HG03354 (cell line): Measurements from ENCODE around the gene CMC2.

Experiments used
- ATAC-seq: cut with Tn5 transposase; IDR thresholded peaks from one replicate; pipeline ENCODE4 v1.9.1; 2021; ENCODE audit warnings: mild to moderate bottlenecking; ENCODE audit not compliant: unreplicated experiment, poor library complexity, severe bottlenecking

CMC2 gene

DNA sequence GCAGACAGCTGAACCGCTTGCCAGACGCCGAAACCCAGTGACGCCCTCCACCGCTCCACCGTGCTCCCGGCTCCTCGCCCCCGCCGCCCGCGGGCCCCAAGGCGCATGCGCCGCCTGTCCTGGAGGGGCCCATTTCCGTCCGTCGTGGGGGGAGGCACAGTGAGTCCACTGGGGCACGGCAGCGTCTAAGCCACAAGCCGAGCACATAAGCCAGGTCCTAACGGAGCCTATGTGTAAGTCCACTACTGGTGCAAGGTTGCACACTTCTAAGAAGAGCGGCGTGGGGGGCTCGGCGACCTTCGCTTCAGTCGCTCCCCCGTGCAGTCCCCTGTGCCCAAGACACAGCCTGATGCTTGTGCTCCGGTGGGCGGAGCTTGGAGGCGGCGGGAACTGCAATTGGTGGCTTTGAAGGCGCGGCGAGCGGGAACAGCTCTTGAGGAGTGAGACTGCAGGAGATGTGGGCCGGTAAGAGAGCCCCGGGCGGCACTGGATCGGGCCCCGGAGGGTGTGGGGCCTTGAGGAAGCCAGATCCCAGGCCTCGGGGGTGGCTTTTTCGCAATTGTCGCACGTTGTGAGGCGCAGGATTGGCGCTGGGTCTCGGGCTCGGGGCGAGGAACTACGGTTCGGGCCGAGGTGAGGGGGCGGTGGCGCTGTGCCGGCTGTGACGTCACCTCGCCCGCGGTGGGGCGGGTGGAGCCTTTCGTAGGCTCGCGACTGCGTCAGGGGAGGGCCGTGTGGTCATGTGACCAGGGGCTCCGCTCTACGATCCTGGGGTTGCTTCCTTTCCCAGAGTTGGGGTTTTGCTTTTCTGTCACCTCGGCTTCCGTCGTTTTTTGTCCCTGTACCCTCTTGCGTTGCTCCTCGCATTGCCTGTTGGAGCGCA, at the start of gene CMC2, which contains the start of gene CENPN:
Gene CMC2, minus strand, starts transcription at position 73 of the 883 bp plus-strand sequence. CDS start 9,491 bp downstream, outside the sequence.
Gene CENPN, plus strand, starts transcription at position 402 of the 883 bp plus-strand sequence. CDS start 4,726 bp downstream, outside the sequence.
- peak; percentile 88 for ATAC-seq

DNA sequence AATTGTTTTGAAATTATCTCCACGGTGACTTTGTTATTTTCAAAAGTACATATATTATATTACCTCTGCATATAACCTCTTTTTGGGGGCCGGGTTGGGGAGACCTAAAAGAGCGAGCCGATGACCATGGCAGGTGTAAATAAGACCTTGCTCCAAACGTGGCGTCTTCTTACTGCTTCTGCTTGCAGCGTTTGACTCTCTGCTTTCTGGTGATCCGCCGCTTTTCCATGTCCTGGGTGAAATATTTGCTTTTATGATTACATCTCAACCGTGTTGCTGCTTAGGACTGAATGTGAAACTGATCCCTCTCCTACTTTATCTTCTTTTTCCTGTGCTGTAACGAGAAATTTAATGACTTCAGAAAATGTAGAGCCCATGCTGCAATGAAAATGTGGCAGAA, 47.1 kb upstream of the CMC2 start:
- ATAC-seq = no peak

DNA sequence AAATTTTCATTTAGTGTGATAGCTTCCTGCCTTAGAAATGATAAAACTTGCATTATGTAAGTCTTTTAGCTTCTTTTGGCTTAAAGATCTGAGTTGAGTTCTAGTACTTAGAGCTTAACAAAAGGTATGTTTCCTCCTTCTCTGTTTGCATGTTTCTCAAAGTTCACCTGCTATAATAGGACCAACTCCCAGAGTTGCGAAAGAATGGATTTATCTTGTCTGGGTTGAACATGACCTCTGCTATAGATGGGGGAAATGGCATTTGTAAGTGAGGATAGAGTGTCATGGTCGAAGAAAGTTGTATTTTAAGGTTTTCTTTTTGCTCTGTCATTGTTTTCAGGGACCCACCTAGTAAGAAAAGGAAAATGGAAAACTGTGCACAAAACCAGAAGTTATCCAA, 36.1 kb upstream of the CMC2 start:
- ATAC-seq = no peak

DNA sequence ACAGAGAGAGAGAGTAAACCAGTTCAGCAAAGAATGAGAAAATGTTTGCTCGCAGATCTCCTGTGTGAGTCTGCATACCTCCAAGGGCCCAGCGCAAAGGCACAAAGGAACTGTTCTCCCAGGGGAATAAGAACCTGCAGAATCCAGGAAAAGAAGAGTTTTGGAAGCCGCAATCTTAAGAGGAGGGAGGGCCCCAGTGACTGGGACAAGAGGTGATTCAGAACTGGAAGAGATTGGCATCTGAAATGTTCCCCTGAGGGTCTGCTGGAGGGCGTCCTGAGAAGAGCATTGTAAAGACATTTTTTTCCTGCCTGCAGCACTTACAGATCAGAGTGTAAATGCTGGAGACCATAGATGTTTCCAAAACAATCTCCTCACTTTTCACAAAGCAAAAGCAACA, 35.0 kb upstream of the CMC2 start:
- no peak for ATAC-seq

DNA sequence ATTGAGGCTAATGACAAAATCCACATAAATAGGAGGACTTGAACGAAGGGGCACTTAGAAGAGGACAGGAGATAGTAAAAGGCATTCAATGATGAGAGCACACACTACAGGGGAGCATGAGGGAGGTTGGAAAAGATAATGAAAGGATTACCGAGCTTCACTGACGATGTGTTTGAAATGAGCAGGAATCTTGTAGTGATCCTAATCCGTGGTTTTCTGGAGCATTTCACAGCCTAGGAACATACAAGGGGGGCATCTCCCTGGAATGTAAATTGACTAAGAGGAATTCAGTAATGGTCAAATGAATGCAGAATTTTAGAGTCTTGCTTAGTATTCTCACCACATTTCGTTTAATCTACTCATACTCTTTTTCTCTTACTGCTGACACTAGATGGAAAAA, 34.2 kb upstream of the CMC2 start:
- no peak for ATAC-seq

DNA sequence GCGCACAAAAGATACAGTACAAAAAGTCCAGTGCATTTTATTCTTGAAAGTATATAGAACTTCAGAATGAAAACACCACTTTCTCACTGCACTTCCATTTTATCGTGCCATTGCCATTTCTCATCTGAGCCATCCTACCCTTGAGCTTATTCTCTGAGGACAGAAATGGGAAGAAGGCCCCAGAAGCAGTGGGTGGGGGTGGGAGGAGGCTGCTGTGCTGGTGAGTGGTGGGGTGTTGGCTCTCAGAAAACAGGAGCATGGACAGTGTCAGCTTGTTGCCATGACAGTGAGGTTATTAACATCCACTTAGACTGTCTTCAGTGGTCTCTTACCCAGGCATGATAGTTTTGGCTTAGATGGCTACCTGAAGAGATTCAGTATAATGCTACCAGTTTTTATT, 33.4 kb upstream of the CMC2 start:
- ATAC-seq = no peak

DNA sequence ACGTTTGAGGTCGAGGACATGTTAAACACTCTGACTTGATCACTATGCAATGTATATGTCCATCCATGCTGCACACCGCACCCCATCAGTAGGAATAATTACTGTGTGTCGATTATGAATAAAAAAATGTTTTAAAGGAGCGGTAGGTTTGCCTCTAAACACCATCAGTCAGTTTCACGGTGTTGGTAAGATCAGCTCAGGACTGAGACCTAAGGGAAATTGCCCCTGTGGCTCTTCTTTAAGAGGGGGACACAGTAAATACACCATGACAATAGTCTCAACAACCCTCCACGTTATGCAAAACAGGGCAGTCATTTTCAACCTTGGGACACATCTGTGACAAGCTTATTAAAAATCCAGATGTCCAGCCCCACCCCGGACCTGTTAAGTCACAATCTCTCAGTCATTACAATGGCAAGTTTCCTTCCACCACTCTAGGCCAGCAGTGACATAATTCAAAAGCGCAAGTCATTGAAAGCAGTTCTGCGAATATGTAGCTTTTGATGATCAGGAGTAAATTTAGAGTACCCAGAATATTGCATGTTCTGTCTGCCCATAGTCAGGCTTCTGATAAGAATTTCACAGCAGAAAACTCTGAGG, 30.2 kb upstream of the CMC2 start:
- ATAC-seq = no peak

DNA sequence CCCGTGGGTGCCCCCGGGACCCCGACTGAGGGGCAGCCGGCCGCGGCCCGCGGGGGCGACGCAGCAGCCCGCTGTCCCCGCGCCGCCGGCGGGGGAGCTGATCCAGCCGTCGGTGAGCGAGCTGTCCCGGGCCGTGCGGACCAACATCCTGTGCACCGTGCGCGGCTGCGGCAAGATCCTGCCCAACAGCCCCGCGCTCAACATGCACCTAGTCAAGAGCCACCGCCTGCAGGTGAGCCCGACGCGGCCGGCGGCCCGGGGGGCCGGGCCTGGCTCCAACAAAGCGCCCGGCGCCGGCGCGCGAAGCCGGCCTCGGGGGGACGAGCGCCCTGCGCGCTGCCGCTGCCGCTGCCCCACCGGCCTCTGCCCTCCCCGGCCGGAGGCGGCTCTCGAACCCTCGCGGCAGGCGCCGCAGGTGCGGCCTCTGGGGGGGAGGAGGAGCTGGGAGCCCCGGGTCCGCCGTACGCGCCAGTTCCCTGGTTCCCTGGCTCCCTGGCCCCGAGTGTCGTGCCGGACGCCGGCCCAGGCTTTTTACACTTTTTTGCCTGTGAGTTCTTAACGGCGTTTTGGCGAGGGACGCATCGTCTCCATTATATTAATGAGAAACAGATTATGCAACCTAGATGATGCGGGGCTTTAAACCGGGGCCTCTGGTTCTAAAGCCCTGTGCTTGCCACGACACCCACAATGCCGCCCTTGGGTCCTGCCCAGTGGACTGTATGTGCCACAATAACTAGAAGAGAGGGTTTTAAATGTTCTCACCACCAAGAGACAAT, 29.5 kb upstream of the CMC2 start:
- peak; percentile 64 for ATAC-seq

DNA sequence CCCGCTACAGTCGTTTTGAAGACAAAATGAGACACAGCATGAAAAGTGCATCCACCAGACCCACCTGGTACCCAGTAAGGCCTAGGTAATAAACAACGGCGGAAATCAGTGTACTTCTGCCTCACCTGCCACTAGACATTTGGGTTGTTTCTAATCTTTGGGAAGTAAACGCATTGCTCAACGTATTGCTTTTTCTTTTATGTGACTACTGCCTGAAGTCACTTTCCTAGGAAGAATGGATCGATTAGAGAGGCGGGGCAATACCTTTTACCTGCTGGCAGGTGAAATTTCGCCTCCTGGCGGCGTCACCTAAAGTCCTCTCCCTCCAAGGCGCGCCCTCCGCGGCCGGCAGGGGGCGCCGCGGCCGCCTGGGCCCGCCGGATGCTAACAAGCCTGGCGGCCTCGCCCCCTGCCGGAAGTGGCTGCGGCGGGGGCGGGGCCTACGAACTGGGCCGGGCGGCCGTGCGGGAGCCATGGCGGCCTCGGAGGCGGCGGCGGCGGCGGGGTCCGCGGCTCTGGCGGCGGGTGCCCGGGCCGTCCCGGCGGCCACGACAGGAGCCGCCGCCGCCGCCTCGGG, 28.8 kb upstream of the CMC2 start, which contains the start of gene ATMIN:
Gene ATMIN, plus strand, starts transcription at position 445 of the 577 bp plus-strand sequence. Its CDS starts 29 bp downstream, at position 474.
- peak; percentile 91 for ATAC-seq

DNA sequence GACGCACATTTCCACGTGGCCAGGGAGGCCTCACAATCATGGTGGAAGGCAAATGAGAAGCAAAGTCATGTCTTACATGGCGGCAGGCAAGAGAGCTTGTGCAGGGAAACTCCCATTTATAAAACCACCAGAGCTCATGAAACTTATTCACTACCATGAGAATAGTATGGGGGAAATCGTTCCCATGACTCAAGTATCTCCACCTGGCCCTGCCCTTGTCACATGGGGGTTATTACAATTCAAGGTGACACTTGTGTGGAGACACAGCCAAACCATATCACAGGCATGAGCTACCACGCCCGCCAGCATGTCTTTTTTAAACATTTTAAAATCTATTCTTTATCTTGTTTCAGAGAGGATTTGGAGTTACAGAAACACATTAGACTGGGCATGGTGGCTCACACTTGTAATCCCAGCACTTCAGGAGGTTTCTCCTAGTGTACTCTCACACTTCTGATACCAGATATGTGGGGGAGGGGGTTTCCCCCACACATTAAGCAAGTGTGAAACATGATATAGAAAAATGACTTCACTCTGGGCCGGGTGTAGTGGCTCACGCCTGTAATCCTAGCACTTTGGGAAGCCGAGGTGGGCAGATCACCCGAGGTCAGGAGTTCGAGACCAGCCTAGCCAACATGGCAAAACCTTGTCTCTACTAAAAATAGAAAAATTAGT, 23.4 kb upstream of the CMC2 start:
- ATAC-seq = no peak

DNA sequence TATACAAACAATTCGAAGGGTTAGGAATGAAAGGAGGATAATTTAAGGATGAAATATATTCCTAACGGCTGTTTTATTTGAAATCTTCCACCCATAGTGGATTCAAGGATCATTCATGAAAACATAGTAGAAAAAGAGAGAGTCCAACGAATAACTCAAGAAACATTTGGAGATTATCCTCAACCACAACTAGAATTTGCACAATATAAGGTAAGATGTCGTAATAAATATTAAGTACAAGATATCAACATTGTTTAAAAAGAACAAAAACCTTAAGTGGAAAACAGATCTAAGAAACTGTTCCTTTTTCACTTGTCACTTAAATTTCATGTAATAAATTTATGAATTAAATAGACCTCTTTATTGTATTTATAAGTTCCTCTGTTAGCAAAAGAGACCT, 19.7 kb upstream of the CMC2 start:
- no peak for ATAC-seq

DNA sequence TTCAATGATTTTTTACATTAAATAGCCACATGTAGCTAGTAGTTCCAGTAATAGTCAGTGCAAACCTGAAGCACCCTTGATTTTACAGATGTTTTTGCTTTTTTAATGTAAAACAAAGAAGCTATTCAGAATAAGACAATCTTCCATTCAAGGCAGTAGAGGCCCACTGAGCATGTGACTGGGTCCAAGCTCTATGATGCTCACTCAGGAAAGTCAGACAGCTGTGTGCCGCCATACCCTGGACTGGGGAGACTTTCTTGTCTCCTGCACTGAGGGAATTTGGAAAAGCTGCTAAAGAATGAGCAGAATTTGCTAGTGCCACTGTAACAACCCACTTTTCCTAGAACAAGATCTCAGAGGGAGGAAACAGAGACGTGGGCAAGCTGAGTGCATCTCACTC, 11.8 kb upstream of the CMC2 start:
- no peak for ATAC-seq

DNA sequence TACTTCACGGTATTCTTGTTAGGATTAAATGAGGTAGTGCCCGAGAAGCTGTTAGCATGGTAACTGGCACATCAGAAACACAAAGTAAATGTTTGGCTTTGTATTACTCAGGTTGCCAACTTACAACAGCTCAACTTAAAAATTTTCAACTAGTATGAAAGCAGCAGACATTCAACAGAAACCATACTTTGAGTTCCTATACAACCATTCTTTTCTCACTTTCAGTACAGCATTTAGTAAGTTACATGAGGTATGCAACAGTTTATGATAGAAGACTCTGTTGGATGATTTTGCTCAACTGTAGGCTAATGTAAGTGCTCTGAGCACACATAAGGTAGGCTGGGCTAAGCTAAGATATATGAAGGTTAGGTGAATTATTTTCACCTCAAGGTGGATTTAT, 8.0 kb upstream of the CMC2 start:
- ATAC-seq = no peak

DNA sequence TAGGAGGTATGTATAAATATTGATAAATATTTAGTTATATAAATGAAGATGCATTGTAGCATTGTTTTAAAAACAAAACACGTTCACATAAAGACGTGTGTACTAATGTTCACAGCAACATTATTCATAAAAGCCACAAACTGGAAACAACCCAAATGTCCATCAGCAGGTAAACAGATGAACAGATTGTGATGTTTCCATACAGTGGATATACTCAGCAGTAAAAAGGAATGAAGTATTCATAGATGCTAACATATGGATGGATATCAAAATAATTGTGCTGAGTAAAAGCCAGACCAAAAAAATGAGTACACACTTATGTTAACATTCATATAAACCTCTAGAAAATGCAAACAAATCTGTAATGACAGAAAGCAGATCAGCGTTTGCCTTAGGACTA, 6.3 kb upstream of the CMC2 start:
- ATAC-seq = no peak

DNA sequence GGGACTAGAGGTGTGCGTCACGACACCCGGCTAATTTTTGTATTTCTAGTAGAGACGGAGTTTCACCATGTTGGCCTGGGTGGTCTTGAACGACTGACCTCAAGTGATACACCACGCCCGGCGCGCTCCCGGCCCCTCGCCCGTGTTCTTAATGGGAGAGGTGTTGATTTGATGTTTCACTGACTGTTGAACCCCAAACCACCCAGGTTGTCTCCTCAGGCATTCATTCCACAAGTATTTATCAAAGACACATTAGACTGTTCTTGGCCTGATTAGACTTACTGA, 1.8 kb upstream of the CMC2 start:
- no peak for ATAC-seq

DNA sequence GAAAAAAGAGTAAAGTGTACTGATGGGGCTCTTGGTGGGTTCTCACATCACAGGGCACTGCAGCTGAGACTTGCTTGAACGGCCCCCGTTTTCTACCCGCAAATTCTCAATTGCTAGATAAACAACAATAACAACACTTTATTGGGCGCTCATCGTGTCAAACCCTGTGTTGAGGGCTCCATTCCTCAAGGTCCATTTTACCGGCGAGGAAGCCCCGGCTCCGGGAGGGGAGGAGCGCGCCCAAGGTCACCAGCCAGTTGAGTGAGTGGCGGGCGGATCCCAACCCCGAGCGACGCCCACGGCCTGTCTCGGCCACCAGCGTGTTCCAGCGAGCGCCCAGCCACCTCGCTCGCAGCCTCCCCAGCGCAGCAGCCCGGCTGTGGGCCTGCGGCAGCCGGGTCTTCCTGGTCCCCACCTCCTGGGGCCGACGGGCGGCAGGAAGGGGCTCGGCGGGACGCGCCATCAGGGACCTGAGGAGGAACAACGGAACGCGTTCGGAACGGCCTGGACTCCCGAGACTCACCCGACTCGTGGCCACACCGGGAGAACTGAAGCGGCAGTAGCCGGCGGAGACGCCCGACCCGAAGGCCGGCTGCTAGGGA, 373 bp downstream of the CMC2 start:
- ATAC-seq = peak; percentile 37

DNA sequence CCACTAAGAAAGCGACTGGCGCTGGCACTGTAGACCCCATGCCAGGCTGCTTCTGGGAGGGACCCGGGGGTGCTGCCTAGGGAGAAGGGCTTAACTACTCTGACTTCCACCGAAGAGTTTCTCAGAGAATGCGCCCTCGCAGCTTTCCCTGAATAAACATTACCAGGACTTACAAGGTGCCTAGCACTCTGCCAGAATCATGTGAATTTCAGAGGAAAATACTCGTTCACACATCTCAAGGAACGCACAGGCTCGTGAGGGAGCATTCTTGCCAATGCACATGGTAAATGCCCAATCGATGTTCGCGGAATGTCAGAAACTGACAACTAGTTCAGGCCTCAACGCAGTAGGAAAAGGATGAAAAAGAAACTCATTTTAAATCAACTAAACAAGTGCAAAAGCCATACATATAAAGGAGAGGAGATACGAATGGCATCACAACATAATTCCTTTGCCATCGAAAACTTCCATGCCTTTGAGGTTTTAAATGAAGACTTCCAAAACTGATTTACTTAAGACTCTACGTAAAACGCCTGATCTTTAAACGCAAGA, 999 bp downstream of the CMC2 start:
- no peak for ATAC-seq

DNA sequence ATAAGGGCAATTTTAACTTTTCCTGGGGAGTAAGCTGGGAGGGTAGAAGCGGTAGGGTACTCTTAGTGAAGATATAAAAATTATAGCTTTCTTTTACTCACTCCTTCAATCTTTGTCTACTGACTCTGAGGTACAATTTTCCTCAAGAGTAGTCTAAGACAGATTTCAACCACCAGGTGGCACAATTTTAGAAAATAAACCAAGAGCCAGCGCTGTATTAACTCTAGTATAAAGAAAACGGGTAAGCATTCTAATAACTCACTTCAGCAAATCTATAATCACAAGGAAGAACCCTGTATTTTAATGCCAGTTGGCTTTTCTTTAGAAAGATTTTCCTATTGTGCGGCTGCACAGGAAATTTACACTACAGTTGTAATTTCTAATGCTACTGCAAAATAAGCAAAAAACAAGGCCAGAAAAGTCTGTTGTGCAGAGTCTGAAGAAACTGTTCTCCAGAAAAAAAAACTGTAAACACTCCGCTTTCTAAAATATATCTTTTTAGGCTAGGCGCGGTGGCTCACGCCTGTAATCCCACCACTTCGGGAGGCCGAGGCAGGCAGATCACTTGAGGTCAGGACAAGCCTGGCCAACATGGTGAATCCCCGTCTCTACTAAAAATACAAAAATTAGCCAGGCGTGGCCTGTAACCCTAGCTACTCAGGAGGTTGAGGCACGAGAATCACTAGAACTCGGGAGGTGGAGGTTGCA, 1.9 kb downstream of the CMC2 start:
- no peak for ATAC-seq
